Sigmoid colon (tissue), 4 donors: ENCODE measurements around the gene ATMIN.

Experiments
- CTCF ChIP-seq, 4 experiments: fragments of 450-650 bp in 3 of 4; fragments of 200-600 bp in 1 of 4; IDR thresholded peaks; one replicate each; pipeline ENCODE4 v1.5.1; 2016 to 2019; ENCODE audit warnings: antibody characterized with exemption in 4 of 4, mild to moderate bottlenecking in 3 of 4, moderate library complexity in 2 of 4
- POLR2AphosphoS5 ChIP-seq, 4 donors: sonication (generic); formaldehyde crosslinking; IDR thresholded peaks; one replicate each; pipeline ENCODE4 v1.6.1; 2017; ENCODE audit warnings: antibody characterized with exemption in 4 of 4

- no peak for TF ChIP-seq CTCF (IDR thresholded peaks at IDR 0.05)
- no peak for TF ChIP-seq POLR2AphosphoS5 (IDR thresholded peaks at IDR 0.05)
Observed at GRCh38 chr16:81096715-81097208, 61.1 kb downstream of the ATMIN start.
